ENCODE measurements around the gene SLC39A2.
"Not testable (repeated sequence)": the region's sequence is repeated elsewhere in the genome, so short reads cannot be mapped to it uniquely, and the experiment has no call there.

Gene SLC39A2

DNA sequence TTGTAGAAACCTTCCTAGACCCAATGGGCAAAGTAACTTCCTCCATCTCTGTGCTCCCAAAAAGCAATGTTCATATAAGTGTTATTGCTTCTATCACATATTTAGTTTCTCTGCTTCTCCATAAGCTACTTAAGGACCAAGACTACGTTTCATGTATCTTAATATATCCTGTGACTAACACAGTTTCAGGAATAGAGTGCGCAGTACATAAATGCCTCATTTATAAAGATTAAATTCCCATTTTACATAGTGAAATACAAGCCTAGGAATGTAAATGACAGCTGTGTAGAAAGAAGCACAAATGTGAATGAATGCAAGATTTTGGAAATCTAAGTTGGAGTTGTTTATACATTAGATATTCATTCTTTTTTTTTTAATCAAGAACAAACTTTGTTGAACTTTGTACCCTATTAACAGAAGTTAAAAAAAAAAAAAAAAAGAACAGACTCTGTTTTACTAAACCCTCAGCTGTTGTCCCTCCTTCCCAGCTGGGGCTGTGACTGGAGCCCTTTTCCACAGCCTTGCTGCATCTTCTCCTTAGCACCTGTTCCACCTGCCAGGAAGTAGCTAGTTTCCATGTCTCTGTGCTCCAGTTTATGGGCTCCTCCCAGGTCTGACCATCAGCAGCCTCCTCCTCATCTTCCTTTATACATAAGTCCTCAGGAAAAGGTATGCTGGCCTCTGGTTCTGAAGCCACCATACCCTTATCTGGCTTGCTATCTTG is 16.3 kb upstream of the SLC39A2 start:
- no peak for DNase-seq (ENCODE audit: low read depth)
- TF ChIP-seq, protein P1, sequence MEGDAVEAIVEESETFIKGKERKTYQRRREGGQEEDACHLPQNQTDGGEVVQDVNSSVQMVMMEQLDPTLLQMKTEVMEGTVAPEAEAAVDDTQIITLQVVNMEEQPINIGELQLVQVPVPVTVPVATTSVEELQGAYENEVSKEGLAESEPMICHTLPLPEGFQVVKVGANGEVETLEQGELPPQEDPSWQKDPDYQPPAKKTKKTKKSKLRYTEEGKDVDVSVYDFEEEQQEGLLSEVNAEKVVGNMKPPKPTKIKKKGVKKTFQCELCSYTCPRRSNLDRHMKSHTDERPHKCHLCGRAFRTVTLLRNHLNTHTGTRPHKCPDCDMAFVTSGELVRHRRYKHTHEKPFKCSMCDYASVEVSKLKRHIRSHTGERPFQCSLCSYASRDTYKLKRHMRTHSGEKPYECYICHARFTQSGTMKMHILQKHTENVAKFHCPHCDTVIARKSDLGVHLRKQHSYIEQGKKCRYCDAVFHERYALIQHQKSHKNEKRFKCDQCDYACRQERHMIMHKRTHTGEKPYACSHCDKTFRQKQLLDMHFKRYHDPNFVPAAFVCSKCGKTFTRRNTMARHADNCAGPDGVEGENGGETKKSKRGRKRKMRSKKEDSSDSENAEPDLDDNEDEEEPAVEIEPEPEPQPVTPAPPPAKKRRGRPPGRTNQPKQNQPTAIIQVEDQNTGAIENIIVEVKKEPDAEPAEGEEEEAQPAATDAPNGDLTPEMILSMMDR (IDR thresholded peaks at IDR 0.05; ENCODE audit: control insufficient read depth, insufficient read depth, low read depth, low read length, missing control alignments) = no peak
- H3K4me3 ChIP-seq (ENCODE audit: control insufficient read depth, low read depth, low read length) = no peak overlapping the region

DNA sequence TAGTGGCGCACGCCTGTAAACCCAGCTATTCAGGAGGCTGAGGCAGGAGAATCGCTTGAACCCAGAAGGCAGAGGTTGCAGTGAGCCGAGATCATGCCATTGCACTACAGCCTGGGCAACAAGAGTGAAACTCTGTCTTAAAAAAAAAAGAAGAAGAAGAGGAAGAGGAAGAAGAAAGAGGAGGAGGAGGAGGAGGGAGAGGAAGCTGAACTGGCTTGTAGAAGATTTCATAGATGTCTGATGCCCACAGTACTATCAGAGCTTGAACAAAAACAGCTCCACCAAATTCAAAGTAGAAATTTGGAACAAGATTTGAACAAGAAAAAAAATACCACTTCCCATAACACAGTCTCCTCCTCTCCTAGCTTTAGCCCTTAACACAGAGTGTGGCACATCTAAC is 13.4 kb upstream of the SLC39A2 start:
- not testable (repeated sequence) for H3K4me3 ChIP-seq (ENCODE audit: control insufficient read depth, low read depth, low read length); DNase-seq (ENCODE audit: low read depth)

DNA sequence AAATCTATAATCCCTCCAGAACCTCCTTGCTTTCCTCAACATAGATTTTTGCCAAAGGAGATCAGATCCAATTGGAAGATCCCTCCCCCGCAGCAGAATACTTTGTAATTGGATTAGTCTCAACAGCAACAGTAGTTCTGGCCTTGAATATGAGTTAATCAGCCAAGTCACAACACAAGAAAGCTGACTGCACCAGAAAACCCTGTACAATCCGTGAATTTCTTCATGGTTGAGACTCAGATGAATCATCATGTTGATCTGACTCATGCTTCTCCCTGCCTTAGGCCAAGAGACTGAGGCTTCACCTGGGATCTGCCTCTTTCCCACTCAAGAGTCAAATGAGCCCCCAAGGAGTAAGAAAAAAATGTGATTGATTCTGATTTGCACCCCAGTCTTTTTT is 12.3 kb upstream of the SLC39A2 start:
- TF ChIP-seq, protein P1 (IDR thresholded peaks at IDR 0.05; ENCODE audit: control insufficient read depth, insufficient read depth, low read depth, low read length, missing control alignments) = no peak
- DNase-seq (ENCODE audit: low read depth) = peak; percentile 88
- H3K4me3 ChIP-seq (ENCODE audit: control insufficient read depth, low read depth, low read length) = no peak overlapping the region

DNA sequence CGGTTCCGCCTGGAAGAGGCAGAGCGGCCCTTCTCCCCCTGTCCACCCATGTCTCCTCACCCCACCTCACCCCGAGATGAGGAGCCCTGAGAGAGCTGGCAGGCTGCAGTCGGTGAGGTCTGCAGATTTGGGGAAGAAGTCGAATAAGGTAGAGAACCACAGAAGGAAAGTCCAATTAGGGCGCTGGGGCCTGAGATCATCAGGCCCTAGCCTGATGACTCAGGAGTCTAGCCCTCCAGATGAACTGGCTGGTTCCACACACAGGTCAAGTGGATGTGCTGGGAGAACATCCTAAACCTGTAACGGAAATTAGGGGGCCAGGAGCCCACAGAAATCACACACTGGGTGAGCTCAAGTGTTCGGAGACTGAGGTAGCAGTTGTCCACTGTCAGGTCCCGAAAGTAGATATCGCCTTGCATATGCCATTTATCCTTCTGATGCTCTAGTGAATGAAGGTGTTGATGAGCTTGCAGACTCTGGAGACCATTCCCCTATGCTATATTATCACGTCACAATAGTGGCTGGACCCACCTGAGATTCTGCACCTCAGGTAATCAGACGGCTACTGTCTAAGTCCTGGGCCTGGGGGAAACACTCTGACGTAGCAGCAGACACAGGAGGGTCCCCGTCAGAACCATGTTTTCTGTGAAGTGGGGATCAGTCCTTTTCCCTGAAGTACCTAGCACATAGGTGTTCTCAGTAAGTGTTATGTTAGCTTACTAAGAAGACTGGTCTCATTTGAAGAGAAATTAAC is 10.2 kb upstream of the SLC39A2 start:
- TF ChIP-seq, protein P1 (IDR thresholded peaks at IDR 0.05; ENCODE audit: control insufficient read depth, insufficient read depth, low read depth, low read length, missing control alignments) = no peak
- H3K4me3 ChIP-seq (ENCODE audit: control insufficient read depth, low read depth, low read length) = no peak overlapping the region

DNA sequence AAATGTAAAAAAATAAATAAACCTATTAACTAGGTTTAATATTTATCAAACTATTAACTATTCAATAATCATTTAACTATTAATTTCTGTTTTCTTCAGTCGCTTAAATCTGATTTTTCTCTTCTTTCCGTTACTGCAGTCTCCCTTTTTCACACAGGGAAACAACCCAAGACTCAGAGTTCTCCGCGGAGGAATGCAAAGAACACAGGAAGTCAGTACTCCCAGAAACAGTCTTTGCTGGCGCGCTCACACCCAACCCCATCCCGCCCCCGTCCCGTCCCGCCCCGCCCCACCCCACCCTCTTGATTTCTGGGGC is 9.7 kb upstream of the SLC39A2 start:
- TF ChIP-seq, protein P1 (IDR thresholded peaks at IDR 0.05; ENCODE audit: control insufficient read depth, insufficient read depth, low read depth, low read length, missing control alignments) = no peak
- DNase-seq (ENCODE audit: low read depth) = no peak

More for the DNA sequence above, 10.2 kb upstream of the SLC39A2 start:
- no peak for DNase-seq (ENCODE audit: low read depth)

DNA sequence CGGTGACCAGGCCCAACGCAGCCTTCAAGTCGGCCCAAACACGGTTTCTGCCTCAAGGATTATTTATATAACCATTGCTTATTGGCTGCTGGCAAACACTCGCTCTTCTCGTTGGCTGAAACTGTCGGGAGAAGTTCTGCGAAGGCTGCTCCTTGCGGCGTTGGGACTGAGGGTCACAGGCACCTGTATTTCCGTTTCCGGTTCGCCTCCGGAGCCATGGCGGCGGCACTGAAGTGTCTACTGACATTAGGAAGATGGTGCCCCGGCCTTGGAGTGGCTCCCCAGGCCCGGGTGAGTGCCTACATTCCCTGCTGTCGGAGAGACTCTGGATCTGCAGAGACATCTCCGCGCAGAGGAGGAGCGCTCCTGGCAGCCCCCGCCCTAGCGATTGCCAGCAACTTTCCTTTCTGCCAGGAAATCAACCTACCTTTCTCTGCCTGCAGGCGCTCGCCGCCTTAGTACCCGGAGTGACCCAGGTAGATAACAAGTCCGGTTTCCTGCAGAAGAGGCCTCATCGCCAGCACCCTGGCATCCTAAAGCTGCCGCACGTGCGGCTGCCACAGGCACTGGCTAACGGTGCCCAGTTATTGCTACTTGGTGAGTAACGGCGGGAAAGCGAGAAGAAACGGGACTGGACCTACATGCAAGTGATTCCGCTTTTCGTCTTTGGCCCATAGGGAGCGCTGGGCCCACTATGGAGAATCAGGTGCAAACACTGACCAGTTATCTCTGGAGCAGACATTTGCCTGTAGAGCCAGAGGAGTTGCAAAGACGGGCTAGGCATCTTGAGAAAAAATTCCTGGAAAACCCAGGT is 9.1 kb upstream of the SLC39A2 start, which contains the start of gene METTL17:
TSS of gene METTL17 (plus strand) at position 194 of the 814 bp plus-strand sequence. CDS start at position 217, 23 bp downstream.
- TF ChIP-seq, protein P1 (IDR thresholded peaks at IDR 0.05; ENCODE audit: control insufficient read depth, insufficient read depth, low read depth, low read length, missing control alignments) = peak; percentile 47
- peak within 1 kb of the TSS; percentile 79 for H3K4me3 ChIP-seq (ENCODE audit: control insufficient read depth, low read depth, low read length)
- DNase-seq (ENCODE audit: low read depth) = peak; percentile 95

More for the DNA sequence above, 9.7 kb upstream of the SLC39A2 start:
- no peak overlapping the region for H3K4me3 ChIP-seq (ENCODE audit: control insufficient read depth, low read depth, low read length)

Data from AG09309 (cell line).